ENCODE data around the gene ASIC5.

Gene ASIC5

DNA sequence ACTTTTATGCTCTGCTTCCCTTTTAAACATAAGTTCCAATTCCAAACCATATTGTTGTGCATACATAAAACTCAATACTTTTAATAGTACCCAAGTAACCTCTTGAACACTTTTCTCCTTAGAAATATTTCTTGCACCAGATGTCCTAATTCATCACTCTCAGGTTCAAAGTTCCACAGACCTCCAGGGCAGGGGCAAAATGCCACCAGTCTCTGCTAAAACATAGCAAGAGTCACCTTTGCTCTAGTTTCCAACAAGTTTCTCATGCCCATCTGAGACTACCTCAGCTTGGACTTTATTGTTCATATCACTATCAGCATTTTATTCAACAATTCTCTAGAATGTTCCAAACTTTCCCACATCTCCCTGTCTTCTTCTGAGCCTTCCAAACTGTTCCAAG is 13.7 kb upstream of the ASIC5 start:
- H3K27ac ChIP-seq = no peak overlapping the region
- TF ChIP-seq ZFX (IDR thresholded peaks at IDR 0.05; ENCODE audit: borderline replicate concordance) = no peak
- TF ChIP-seq, protein P1, sequence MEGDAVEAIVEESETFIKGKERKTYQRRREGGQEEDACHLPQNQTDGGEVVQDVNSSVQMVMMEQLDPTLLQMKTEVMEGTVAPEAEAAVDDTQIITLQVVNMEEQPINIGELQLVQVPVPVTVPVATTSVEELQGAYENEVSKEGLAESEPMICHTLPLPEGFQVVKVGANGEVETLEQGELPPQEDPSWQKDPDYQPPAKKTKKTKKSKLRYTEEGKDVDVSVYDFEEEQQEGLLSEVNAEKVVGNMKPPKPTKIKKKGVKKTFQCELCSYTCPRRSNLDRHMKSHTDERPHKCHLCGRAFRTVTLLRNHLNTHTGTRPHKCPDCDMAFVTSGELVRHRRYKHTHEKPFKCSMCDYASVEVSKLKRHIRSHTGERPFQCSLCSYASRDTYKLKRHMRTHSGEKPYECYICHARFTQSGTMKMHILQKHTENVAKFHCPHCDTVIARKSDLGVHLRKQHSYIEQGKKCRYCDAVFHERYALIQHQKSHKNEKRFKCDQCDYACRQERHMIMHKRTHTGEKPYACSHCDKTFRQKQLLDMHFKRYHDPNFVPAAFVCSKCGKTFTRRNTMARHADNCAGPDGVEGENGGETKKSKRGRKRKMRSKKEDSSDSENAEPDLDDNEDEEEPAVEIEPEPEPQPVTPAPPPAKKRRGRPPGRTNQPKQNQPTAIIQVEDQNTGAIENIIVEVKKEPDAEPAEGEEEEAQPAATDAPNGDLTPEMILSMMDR (IDR thresholded peaks at IDR 0.05) = no peak

DNA sequence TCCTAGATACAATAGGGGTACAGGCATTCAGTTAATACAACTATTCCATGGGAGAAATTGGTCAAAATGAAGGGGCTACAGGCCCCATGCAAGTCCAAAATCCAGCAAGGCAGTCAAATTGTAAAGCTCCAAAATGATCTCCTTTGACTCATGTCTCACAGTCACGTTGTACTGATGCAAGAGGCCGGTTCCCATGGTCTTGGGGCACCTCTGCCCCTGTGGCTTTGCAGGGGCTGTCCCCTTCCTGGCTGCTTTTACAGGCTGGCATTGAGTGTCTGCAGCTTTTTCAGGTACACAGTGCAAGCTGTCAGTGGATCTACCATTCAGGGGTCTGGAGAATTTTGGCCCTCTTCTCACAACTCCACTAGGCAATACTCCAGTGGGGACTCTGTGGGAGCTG is 12.5 kb upstream of the ASIC5 start:
- no peak for TF ChIP-seq ZFX (IDR thresholded peaks at IDR 0.05; ENCODE audit: borderline replicate concordance)
- TF ChIP-seq, protein P1 (IDR thresholded peaks at IDR 0.05) = no peak
- no peak overlapping the region for H3K27ac ChIP-seq

DNA sequence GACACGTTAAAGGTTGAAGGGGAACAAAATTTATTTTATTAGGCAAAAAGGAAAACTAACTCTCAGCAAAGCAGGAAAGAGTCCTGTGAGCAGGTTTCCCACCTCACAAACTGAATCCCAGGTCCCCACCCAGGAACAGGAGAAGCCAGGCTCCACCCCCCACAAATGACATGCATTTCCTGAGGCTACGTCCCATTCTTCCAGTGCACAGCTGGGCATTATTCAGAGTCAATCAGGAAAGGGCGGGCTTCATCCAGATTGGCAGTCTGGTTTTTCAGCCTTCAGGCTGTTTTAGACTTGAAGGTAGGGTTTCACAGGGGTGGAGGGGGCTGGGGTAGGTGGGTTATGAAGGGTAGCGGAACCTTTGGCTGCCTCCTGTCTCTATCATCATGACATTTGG is 11.9 kb upstream of the ASIC5 start:
- no peak overlapping the region for H3K27ac ChIP-seq
- TF ChIP-seq, protein P1 (IDR thresholded peaks at IDR 0.05) = no peak
- TF ChIP-seq ZFX (IDR thresholded peaks at IDR 0.05; ENCODE audit: borderline replicate concordance) = no peak

DNA sequence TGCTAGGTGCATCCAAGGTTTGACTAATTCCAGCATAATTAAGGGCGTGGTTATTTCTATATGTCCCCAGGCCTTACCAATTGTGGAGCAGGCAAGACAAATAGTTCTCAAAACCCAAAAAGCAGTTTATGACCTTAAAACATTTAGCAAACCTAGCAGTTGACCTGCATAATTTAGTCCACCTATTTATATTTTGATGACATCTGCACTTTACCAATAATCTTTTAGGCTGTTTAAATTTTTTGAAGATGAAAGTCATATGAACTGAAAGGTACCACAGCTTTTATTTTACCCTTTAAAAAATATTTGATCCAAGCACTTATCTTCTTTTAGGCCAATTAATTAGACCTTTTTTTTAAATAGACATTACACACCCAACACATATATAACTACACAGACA is 9.8 kb upstream of the ASIC5 start:
- no peak overlapping the region for H3K27ac ChIP-seq
- TF ChIP-seq, protein P1 (IDR thresholded peaks at IDR 0.05) = no peak
- TF ChIP-seq ZFX (IDR thresholded peaks at IDR 0.05; ENCODE audit: borderline replicate concordance) = no peak

DNA sequence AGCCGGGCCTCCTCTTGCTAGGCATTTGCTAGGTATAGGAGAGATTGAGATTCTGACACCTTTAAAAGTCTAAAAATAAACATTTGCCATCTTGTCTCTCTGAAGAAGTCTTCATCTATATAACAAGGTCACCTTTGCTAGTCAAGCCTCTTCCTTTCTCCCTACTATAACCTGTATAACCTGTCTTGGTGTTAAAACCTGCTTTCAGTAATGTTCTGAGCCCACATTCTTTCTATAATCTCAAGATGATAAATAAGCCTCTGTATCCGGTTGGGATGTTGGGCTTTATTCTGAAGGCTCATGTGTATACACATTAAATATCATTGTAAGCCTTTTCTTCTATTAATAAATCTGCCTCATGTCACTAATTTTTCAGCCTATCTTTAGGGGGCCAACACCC is 10.2 kb downstream of the ASIC5 start:
- no peak overlapping the region for H3K27ac ChIP-seq
- no peak for TF ChIP-seq ZFX (IDR thresholded peaks at IDR 0.05; ENCODE audit: borderline replicate concordance)
- TF ChIP-seq, protein P1 (IDR thresholded peaks at IDR 0.05) = no peak

DNA sequence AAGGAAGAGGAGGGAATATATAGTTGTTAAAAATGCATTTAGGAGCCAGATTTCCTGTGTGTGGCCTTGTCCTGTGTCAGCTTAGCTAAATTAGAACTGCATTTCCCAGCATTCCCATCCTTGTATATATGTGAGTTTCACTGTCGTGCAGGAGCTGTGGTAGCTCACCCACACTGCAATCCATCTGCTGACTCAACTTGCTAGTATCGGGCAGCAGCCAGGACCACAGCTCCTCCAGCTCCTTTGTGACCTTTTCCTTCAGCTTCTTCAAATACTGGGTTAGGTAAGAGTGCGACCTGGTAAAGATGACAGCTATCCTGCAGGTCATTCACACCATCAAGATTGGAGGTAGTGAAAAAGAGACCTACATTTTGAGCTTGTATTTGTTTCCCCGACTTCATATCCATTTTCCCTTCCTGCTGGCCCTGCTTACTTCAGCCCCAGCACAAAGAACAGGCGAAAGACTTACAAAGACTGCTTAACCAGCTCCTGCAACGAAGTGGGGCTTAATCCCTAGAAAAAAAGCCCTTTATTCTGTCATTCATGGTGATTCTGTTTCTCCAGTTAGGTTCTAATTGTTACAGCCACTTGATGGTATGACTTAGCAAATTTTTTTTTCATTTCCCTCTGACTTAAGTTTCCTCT is 11.4 kb downstream of the ASIC5 start:
- no peak overlapping the region for H3K27ac ChIP-seq
- TF ChIP-seq, protein P1 (IDR thresholded peaks at IDR 0.05) = no peak
- TF ChIP-seq ZFX (IDR thresholded peaks at IDR 0.05; ENCODE audit: borderline replicate concordance) = no peak

DNA sequence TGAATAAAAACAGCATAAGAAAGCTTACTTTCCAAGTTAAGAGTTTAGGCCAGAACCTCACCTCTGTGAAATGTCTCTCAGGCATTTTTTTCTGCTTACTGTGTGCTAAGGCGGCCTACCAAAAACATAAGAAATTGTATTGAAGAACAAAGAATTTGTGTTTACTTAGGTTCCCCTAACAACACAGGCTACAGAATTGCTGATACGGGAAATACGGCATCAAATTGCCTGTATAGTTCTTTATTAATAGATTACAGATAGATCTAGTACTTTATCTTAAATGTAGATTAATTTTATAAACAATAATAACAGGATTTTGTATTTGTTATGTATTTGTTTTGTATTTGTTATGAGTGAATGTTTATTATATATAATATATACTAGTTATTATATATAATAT is 12.9 kb downstream of the ASIC5 start:
- no peak overlapping the region for H3K27ac ChIP-seq

More for the DNA sequence above, 12.9 kb downstream of the ASIC5 start:
- TF ChIP-seq ZFX (IDR thresholded peaks at IDR 0.05; ENCODE audit: borderline replicate concordance) = no peak
- TF ChIP-seq, protein P1 (IDR thresholded peaks at IDR 0.05) = no peak
